NCI-H1417 treated with DMSO at 0.1 percent for 48 hours (cell line): ENCODE data around the gene BFSP2.
"Not testable (repeated sequence)": the region's sequence is repeated elsewhere in the genome, so short reads cannot be mapped to it uniquely, and the experiment has no call there.

Experiments used
- DNase-seq: peaks from one replicate; lab custom pipeline; 2025; lab: John Stamatoyannopoulos, UW

Gene BFSP2

DNA sequence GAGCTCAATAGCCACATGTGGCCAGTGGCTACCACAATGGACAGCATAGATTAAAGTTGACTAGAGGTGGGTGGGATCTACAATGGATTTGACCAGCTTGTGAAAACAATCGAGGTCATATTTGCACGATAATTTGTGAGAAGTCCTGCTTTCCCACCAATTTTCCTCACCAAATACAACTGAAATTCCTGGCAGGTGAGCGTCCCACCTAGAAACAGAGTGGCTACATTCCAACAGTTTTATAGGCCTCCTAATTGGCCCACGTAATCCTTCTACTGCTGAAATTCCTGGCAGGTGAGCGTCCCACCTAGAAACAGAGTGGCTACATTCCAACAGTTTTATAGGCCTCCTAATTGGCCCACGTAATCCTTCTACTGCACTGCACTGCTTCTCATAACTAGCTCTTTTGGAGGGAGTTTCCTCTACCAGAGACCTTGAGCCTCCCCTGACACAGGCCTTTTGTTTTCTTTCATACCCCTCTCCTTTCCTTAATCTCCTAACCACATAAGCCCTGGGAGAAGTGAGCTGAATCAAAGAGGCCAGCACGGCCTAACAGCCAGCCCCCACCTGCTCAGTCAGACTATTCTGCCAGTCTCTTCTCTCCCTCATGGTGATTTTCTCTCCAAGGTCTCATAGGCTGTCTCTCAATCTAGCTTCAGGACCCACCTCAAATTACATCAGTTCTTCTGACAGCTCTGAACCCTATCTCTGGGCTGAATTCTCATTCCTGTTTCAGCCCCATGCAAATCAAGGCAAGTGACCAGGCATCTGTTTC lies 80.2 kb downstream of the BFSP2 start:
- DNase-seq = no peak

GRCh38 chr3:133482474-133482873 lies 82.6 kb downstream of the BFSP2 start:
- not testable (repeated sequence) for DNase-seq

DNA sequence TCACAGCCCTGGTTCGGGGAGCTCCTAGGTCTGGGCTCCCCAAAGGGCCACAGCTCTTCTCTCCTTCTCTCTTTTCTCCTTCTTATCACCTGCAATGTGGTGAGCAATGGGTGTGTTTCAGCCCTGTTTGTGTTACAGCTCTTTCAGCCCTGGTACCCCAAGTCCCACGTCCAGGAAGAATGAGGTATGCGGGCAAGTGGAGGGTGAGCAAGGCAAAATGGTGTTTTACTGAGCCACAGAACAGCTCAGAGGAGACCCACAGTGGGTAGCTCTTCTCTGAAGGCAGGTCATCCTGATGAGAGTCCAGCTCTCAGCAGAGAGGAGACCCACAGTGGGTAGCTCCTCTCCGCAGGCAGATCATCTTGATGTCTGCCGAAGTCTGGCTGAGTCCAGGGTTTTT lies 86.8 kb downstream of the BFSP2 start:
- DNase-seq = no peak

- DNase-seq = no peak
These were observed 87.3 kb downstream of the BFSP2 start for GRCh38 chr3:133487204-133487603.

GRCh38 chr3:133487920-133488540 lies 88.2 kb downstream of the BFSP2 start:
- DNase-seq = no peak

- no peak for DNase-seq
These were observed 89.0 kb downstream of the BFSP2 start for GRCh38 chr3:133488785-133489367.

- DNase-seq = no peak
These were observed 89.7 kb downstream of the BFSP2 start for GRCh38 chr3:133489466-133490085.

DNA sequence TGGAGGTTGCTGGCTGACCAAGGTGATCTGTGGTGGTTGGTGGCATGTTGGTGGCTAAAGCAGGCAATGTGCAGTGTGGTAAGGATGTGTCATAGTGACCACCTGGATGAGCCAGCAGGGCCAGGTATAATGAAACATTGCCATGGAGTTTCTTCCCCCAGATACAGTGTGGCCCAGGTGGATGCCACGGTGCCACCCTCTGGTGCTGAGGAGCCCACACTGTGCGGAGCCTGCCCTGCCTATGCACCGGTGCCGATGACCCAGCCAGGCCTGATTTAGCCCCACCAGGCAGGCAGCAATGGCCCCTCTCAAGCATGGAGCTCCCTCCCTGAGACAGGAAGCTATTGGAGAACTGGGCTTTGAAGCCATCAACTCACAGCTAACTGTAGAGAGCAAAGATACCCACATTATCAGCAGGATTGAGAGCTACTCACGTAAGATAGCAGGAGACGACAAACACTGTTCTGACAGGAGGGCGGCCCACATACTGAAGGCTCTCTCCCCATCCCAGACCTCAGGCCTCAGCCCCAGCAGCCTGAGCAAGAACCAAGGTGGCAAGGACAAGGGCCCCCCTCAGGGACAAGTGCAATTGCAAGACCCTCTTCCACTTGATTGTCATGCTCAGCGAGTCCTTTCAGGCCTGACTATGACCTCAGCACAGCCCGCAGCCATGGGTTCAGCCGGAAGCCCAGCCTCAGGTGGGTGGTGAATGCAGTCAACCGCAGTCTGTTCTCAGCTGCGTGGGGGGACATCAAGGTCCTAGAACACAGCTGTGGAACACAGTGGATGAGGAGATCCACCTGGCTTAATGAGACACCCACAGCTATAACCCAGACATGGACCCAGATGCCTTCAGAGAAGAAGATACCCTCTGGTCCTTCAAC lies 90.9 kb downstream of the BFSP2 start:
- no peak for DNase-seq

- DNase-seq = no peak
These were observed 91.7 kb downstream of the BFSP2 start for GRCh38 chr3:133491481-133492059.

- DNase-seq = no peak
These were observed 92.4 kb downstream of the BFSP2 start for GRCh38 chr3:133492159-133492741.

GRCh38 chr3:133494469-133494868 lies 94.6 kb downstream of the BFSP2 start:
- DNase-seq = no peak

DNA sequence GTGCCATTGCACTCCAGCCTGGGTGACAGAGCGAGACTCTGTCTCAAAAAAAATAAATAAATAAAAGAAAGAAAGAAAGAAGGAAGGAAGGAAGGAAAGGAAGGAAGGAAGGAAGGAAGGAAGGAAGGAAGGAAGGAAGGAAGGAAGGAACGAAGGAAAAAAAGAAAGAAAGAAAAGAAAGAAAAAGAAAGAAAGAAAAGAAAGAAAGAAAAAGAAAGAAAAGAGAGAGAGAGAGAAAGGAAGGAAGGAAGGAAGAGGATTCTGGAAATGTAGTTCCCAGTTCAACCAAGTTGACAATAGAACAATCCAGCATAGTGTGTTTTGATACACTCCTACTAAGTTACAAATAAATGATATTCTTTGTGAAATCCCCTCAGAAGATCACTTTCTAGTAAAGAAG lies 102.7 kb downstream of the BFSP2 start:
- not testable (repeated sequence) for DNase-seq

DNA sequence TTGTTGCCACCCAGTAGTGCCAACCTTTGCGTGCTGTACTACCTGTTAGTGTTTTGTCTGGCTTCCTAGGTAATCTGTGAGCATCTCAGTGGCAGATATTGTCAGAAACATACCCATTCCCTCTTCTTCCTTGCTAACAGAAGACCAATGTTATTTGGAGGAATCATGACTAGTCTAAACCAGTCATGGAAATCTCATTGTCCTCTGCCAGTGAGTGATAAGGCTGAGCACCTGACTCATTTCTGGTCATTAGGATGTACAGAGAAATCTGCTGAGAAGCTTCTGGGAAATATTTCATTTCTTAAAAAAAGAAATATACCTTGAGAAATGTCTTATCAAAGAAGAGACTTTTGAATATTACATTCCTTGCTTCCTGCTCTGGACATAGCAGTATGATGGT lies 103.6 kb downstream of the BFSP2 start:
- DNase-seq = no peak

- DNase-seq = no peak
These were observed 104.9 kb downstream of the BFSP2 start for GRCh38 chr3:133504736-133505135.

GRCh38 chr3:133505813-133506212 lies 106.0 kb downstream of the BFSP2 start:
- no peak for DNase-seq

DNA sequence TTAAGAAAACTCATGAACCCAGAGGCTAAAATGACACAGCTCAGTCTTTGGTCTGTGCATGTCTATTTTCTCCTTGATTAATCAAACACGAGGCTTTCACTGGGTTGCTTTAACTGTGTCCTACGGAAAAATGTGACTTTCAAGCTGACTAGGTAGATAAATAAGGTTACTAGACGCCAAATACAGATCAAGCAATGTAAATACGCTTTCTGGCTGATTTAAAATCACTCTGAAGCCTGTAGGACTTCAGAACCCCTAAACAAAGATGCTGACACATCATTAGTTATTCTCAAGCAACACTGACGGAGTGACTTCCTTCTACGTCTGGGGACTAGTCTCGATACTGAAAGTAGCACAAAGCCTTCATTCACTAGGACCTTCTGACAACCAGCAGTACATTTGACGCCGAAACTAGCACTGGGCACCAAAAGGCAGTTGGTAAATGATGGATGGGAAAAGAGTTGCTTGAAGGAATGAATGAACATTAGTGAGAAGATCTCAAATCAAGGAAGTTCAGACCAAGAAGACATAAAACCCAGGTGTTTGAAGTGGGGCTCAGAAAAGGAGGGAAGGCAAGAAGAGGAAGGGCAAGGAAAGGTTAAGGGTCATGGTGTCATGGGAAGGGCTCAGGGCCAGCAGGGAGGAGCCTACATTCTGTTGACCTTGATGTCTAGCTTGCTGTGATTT lies 106.5 kb downstream of the BFSP2 start:
- DNase-seq = no peak

GRCh38 chr3:133509488-133509887 lies 109.6 kb downstream of the BFSP2 start:
- no peak for DNase-seq

GRCh38 chr3:133512416-133513089 lies 112.7 kb downstream of the BFSP2 start:
- DNase-seq = no peak

- no peak for DNase-seq
These were observed 114.6 kb downstream of the BFSP2 start for GRCh38 chr3:133514418-133514817.

GRCh38 chr3:133515127-133515526 lies 115.3 kb downstream of the BFSP2 start:
- DNase-seq = no peak
